22Rv1 (cell line): ENCODE results near the gene ZNF574.

ENCODE experiments used
- H3K27ac ChIP-seq: fragments of 450-650 bp; 2 replicates; pipeline ENCODE4 v1.5.1; 2017
- CTCF ChIP-seq: fragments of 450-650 bp; IDR thresholded peaks from 2 replicates; pipeline ENCODE4 v1.5.1; 2017; ENCODE audit warnings: mild to moderate bottlenecking
- ZFX ChIP-seq: fragments of 450-650 bp; IDR thresholded peaks from 2 replicates; pipeline ENCODE4 v1.6.1; 2017; ENCODE audit warnings: antibody characterized with exemption, borderline replicate concordance

Gene ZNF574

GRCh38 chr19:42059196-42059595, 16.8 kb upstream of the ZNF574 start:
- H3K27ac ChIP-seq = no peak overlapping the region
- TF ChIP-seq ZFX (no peak), CTCF (no peak)

DNA sequence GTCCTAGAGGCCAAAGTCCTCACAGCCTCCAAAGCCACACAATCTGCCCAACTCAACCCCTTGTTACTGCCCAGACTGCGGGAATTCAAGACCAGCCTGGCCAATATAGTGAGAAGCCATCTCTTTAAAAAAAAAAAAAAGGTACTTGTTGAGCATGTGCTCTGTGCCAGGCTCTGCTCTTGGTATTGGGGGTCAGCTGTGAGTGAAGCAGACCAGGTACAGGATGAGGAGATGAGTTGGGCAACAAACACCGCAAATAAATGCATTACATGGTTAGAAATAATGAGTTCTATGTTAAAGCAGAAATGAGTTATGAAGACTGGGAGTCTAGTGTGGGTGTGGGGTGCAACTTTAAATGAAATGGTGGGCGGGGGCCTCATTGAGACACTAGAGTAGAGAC, 15.8 kb upstream of the ZNF574 start:
- no peak overlapping the region for H3K27ac ChIP-seq
- TF ChIP-seq CTCF (no peak), ZFX (no peak)

GRCh38 chr19:42062381-42062780, 13.6 kb upstream of the ZNF574 start:
- TF ChIP-seq ZFX = no peak
- no peak for TF ChIP-seq CTCF

GRCh38 chr19:42064432-42064831, 11.5 kb upstream of the ZNF574 start:
- H3K27ac ChIP-seq = no peak overlapping the region
- TF ChIP-seq ZFX (no peak), CTCF (no peak)

More at GRCh38 chr19:42062381-42062780, 13.6 kb upstream of the ZNF574 start:
- no peak overlapping the region for H3K27ac ChIP-seq

DNA sequence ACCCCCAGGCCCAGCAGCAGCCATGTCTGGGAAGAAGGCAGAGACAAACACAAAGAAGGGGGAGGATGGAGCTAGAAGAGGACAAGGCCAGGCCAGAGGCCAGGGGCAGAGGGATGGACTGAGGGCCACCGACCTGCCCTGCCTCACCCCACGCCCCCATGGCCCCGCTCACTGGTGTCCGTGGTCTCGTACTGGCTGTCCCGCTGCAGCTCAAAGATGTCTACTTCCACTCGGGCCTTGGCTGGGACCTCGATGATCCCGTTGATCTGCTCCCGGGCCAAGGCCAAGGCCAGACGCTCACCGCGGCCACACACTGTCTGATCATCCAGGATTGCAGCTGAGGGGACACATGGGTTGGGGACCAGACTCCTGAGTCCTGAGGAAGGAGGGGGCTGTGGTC, 10.9 kb upstream of the ZNF574 start:
- TF ChIP-seq ZFX (no peak), CTCF (no peak)
- no peak overlapping the region for H3K27ac ChIP-seq

- no peak overlapping the region for H3K27ac ChIP-seq
- TF ChIP-seq CTCF (no peak), ZFX (no peak)
These were observed 10.5 kb upstream of the ZNF574 start for GRCh38 chr19:42065511-42065910.

DNA sequence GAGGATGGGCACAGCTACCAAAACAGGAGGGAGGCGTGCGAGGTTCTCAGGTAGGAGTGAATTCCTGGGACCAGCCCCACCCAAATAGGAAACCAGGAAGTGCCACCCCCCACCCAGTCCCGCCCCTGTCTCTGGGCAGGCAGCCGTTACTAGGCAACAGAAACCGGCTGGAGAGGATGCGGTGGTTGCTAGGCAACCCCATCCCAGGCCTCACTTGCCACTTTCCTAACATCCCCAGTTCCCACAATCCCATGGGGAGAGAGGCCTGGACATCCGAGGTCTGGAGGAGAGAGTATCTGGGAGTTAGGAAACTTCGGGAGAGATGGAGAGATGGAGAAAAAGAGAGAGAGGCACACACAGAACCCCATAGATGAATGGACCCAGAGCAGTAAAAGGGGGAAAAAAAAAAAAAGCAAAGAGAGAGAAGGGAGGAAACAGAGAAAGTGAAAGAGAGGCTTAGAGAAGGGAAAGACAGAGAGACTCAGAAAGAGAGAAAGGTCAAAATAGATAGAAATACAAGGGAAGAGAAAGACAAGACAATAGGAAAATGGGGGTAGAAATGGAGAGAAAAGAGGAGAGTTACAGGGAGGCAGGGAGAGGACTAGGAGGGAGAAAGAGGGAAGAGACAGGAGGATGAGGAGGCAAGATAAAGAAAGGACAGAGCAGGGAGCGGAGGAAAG, 9.8 kb upstream of the ZNF574 start:
- TF ChIP-seq ZFX (no peak), CTCF (no peak)

More for the DNA sequence above, 9.8 kb upstream of the ZNF574 start:
- no peak overlapping the region for H3K27ac ChIP-seq
